IMR-90 (cell line): Measurements from ENCODE around the gene PNPLA5.

Experiments used
- CTCF ChIP-seq: conservative IDR thresholded peaks from 2 replicates; pipeline ENCODE4 v1.5.1; 2012; ENCODE audit warnings: mild to moderate bottlenecking, low read depth, low read length, improper control_type of control experiment
- FOS ChIP-seq: fragments of 150-350 bp; IDR thresholded peaks from 2 replicates; pipeline ENCODE4 v1.6.1; 2016; ENCODE audit warnings: low read depth, low read length
- POLR2A ChIP-seq: IDR thresholded peaks from 2 replicates; pipeline ENCODE4 v1.6.1; 2012; ENCODE audit warnings: mild to moderate bottlenecking, low read depth, low read length

GRCh38 chr22:43829904-43830851 is 61.6 kb downstream of the PNPLA5 start:
- TF ChIP-seq CTCF (no peak), FOS (no peak), POLR2A (no peak)
